ENCODE data around the gene MGAT4C.
A peak's percentile ranks its signal among the peaks of the same experiment; 100 is the strongest.

The MGAT4C gene

GRCh38 chr12:85963326-85963725 is 292.9 kb downstream of the MGAT4C start:
- DNase-seq, result no peak

DNA sequence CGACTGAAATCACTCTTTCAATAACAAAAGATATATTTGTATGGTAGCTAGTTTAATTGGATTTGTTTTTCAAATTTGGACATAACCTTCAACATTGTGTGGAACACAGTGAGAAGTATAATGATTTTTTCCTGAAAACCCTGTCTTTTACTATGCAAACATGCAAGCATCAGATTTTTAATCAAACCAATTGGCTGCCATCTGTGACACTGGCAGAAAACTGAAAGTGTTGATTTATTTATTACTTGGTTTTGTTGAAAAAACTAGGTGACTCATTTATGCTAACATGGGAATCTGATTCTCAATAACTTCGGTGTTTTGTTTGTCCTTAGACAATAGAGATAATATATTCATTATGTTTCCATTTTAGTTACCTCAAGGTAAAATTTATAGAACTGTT is 300.1 kb downstream of the MGAT4C start:
- no peak for DNase-seq

DNA sequence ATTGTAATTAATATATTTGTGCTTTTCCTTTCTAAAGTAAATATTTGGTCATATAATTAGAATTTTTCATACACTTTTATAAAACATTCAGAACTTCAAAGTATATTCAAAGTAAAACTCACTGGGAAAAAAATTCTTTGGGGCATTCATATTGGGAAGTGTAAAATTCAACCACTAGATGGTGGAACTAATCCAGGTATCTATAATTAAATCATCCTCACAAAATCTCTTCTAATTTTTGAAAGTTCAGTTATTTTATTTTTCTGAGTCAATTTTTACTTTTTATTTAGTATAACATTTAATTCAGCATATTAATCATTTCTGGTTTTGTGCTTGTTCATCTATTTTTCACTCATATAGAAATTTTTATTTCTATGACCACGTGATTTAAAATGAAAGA is 301.1 kb downstream of the MGAT4C start:
- no peak for DNase-seq

DNA sequence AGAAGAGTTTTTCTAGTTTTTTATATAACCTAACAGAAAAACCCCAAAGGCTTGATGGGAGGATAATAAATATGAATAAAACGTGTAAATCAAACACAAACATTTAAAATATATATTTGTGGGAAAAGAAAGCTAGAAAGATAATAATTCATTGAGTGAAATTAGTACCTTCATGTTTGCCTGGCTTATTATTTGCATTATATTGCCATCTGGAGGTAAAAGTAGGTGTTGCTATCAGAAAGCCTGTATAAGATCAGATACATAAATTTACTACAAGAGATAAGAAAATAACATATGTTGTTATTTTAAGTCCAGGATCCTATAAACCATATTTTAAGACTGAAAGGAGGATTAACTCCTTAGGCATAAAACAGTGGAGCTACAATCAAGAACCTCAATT is 304.4 kb downstream of the MGAT4C start:
- no peak for DNase-seq

GRCh38 chr12:85949253-85949652 is 306.9 kb downstream of the MGAT4C start:
- DNase-seq, result no peak

DNA sequence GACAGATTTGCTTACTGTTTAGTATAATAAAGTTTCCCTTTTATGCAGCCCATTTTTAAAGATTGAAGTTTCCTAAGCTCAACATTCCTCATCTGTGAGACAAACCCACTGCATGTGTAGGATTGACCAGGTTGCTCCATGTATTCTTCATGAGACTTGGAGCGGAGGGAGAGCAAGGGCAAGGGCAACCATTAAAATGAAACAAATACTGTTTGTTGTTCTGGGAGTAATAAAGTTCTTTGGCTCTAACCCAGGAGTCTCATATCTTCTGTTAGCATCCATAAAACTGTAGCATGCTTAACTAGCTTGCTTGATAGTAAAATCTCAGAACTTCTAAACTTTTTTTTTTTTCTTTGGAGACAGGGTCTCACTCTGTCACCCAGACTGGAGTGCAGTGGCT is 307.9 kb downstream of the MGAT4C start:
- DNase-seq, result no peak

GRCh38 chr12:85947286-85947685 is 308.9 kb downstream of the MGAT4C start:
- no peak for DNase-seq

DNA sequence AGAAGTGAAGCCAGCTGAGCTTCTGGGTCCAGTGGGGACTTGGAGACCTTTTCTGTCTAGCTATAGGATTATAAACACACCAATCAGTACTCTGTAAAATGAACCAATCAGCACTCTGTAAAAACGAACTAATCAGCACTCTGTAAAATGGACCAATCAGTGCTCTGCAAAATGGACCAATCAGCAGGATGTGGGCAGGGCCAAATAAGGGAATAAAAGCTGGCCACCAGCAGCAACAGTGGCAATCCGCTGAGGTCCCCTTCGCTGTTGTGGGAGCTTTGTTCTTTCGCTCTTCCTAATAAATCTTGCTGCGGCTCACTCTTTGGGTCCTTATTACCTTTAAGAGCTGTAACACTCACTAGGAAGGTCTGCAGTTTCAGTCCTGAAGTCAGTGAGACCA is 309.8 kb downstream of the MGAT4C start:
- no peak for DNase-seq

DNA sequence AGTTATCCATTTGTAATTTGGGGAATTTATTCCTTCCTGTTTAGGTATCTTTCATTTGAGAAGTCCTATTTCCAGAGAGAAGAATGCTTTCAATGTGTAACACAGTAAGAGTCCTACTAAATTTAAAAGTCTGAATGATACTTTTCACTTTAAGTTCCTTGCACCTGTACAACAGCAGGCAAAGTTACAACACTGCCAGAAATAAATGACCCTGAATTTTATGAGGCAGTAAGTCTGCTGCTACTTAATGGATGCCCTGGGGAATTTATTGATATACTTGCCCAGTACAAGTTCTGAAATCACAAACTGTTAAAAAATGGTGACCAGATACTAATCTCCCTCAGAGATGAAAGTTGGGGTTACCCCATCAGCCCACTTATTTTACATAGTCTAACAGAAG is 329.0 kb downstream of the MGAT4C start:
- no peak for DNase-seq

GRCh38 chr12:85923767-85924331 is 332.3 kb downstream of the MGAT4C start:
- DNase-seq, result no peak

DNA sequence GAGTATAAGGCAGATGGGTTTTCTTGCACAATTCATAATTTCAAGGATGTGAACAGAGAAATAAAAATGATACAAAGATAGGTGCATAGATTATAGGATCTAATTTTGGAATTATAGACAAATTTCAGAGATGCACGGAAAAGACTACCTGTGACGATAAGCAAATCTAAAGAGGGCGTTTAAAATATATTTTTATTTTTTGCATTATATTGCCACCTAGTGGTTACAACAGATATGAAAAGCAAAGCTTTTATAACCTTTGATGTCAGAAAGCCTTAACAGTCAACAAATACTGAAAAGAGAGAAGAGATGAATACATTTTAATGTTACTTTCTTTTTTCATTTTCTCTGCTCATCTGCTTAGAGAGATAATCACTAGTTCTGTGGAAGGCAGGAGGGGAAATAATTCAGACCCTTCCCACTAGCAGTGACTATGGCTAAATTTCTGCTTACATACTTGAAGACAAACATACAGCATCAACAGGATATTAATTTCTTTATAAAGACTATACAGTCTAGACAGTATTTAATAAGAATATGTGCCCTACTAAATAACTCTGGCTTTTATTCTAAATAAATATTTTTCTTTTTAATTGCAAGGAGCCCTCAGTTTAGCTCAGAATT is 335.8 kb downstream of the MGAT4C start:
- peak; percentile 13 for DNase-seq

Measured in DMS79 treated with DMSO at 0.1 percent for 48 hours (cell line).